Gastrocnemius medialis (tissue), 4 donors: ENCODE data around the gene JAG1. TPM values are rescaled to one million over a fixed set of nuclear protein-coding genes. Genes with fewer than 3 reads are reported as not detected.

Experiments used
- ATAC-seq, 2 donors: fragments of 150-250 bp; one replicate each; pipeline ENCODE4 v1.9.1; 2016
- DNase-seq, 2 donors: peaks; one replicate each; pipeline ENCODE4 v3.0.0-alpha.2; 2019
- H3K27ac ChIP-seq, 4 donors: fragments of 200-600 bp; sonication (generic); 1 replicate in 1 of 4; 2 replicates in 3 of 4; pipeline ENCODE4 v1.5.1; 2016 to 2018; ENCODE audit warnings: mild to moderate bottlenecking in 2 of 4, moderate library complexity in 1 of 4
- H3K27me3 ChIP-seq, 3 donors: fragments of 200-600 bp; sonication (generic) in 2 of 3; 1 replicate in 1 of 3; 2 replicates in 2 of 3; pipeline versions ENCODE4 v1.5.1 to v1.6.0; 2016 to 2019; ENCODE audit warnings: mild to moderate bottlenecking in 1 of 3, moderate library complexity in 1 of 3
- H3K36me3 ChIP-seq, 2 donors: fragments of 200-600 bp; sonication (generic) in 1 of 2; one replicate each; pipeline ENCODE4 v1.5.1; 2017 to 2018
- H3K4me1 ChIP-seq, 2 donors: fragments of 200-600 bp; sonication (generic) in 1 of 2; one replicate each; pipeline ENCODE4 v1.5.1; 2016 to 2017; ENCODE audit warnings: mild to moderate bottlenecking in 2 of 2
- H3K4me3 ChIP-seq, 4 donors: fragments of 200-600 bp; sonication (generic) in 3 of 4; 1 replicate in 1 of 4; 2 replicates in 3 of 4; pipeline ENCODE4 v1.5.1; 2016 to 2019; ENCODE audit warnings: mild to moderate bottlenecking in 2 of 4
- H3K9me3 ChIP-seq, 3 donors: fragments of 200-600 bp; sonication (generic) in 2 of 3; 1 replicate in 1 of 3; 2 replicates in 2 of 3; pipeline ENCODE4 v1.5.1; 2016 to 2019
- CTCF ChIP-seq, 5 experiments: fragments of 450-650 bp in 3 of 5; fragments of 200-600 bp in 2 of 5; sonication (generic) in 2 of 5; IDR thresholded peaks in 4 of 5; conservative IDR thresholded peaks in 1 of 5; 1 replicate in 4 of 5; 2 replicates in 1 of 5; pipeline ENCODE4 v1.5.1; 2016 to 2019; ENCODE audit warnings: antibody characterized with exemption in 5 of 5, mild to moderate bottlenecking in 3 of 5, moderate library complexity in 3 of 5
- POLR2A ChIP-seq, 2 donors: fragments of 450-650 bp; IDR thresholded peaks; one replicate each; pipeline ENCODE4 v1.6.1; 2017; ENCODE audit warnings: antibody characterized with exemption in 2 of 2, mild to moderate bottlenecking in 2 of 2, moderate library complexity in 2 of 2
- in situ Hi-C, 4 donors: fragments of 200-750 bp; cut with MboI; loops; one replicate each; pipeline versions ENCODE4 v1.15.0 to v1.8.0; 2017; ENCODE audit warnings: low sequenced_read_pairs in 4 of 4
- intact Hi-C: fragments of 100-400 bp; cut with DNase I; formaldehyde crosslinking; loops from one replicate; pipeline ENCODE4 v1.15.1; 2023; ENCODE audit warnings: low total_unique reads
- total RNA-seq, 4 donors: library from RNA; depleted of rRNA; stranded (reverse); fragments of >200 nt; gene quantifications; one replicate each; pipeline versions ENCODE4 v1.1.0 to v1.2.3, GENCODE V29; 2016

The JAG1 gene
- total RNA-seq, 4 donors from 2014 or later, result 10.3 to 19.6 (median 13.2) TPM

DNA sequence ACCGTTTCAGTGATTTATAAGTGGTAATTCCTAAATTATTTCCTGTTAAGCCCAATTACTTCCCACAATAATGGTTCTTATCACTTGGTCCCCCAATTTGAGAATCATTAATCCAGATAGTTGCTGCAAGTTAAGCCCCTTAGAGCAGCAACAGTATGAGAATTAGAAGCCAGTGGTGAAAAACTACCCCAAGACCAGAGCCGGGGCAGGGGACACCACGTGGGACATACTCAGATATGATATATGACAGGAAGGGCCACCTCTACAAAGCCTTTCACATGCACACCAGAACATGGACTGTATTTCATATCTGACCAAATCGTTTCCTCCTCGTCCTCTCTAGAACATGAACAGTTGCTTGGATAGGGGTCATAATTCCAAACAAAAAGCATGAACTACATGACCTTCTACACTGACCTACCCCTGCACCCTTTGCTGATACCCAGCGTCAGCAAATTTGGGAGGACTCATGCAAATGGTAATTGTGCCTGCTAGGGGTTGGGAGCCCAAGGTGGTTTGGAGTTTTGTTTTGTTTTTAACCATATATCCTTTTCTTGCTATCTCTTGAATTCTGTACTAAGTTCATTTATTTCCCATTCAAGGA, 3.9 kb downstream of the JAG1 start:
- DNase-seq (no peak), ATAC-seq (no peak)
- no peaks in the 10 kb centered on the region for H3K9me3 ChIP-seq
- peak overlapping the region; percentile 62 to 98 (median 82) for H3K4me3 ChIP-seq
- TF ChIP-seq CTCF (IDR thresholded peaks at IDR 0.05 in 4 of 5, conservative IDR thresholded peaks at IDR 0.05 in 1 of 5) (no peak), POLR2A (IDR thresholded peaks at IDR 0.05) (no peak)
- H3K4me1 ChIP-seq, result peaks cover 24 to 49% of the 10 kb centered on the region in 2 donors
- intact Hi-C loops, result loop anchor here (2.0 to 10.0 kb wide), 3 partner anchors 535 to 875 kb away; no protein-coding TSS in a partner anchor
- in situ Hi-C loops, result loop anchor here in 2 of 4 donors (10.0 to 25.0 kb wide), 3 partner anchors 535 to 1242 kb away; partner anchors contain the start of gene BTBD3 (in 1 of the 2)
- H3K27ac ChIP-seq, result peak overlapping the region; percentile 86 to 95 (median 88)
- H3K36me3 ChIP-seq, result no peaks in the 10 kb centered on the region
- no peaks in the 10 kb centered on the region for H3K27me3 ChIP-seq

- H3K27ac ChIP-seq, result peak overlapping the region in 1 of 4 donors; percentile 86
- H3K4me3 ChIP-seq, result peak overlapping the region in 2 of 4 donors; percentile 29 to 81
- H3K27me3 ChIP-seq, result no peaks in the 10 kb centered on the region
- peaks cover 34 to 52% of the 10 kb centered on the region in 2 donors for H3K4me1 ChIP-seq
- no peaks in the 10 kb centered on the region for H3K9me3 ChIP-seq
- no peak for TF ChIP-seq POLR2A (IDR thresholded peaks at IDR 0.05)
- no peak for TF ChIP-seq CTCF (IDR thresholded peaks at IDR 0.05 in 4 of 5, conservative IDR thresholded peaks at IDR 0.05 in 1 of 5)
- in situ Hi-C loops (loop anchor here in 1 of 4 donors (25.0 kb wide), 1 partner anchor 1243 kb away; the partner anchor contains the start of gene BTBD3), intact Hi-C loops (no loop called here)
- H3K36me3 ChIP-seq, result no peaks in the 10 kb centered on the region
- DNase-seq (no peak), ATAC-seq (no peak)
Measured at GRCh38 chr20:10668677-10669368, 5.0 kb downstream of the JAG1 start.

GRCh38 chr20:10667560-10668167, 6.1 kb downstream of the JAG1 start:
- Histone ChIP-seq H3K36me3 (peaks cover 0 to 5% of the 10 kb centered on the region in 2 donors), H3K4me1 (peaks cover 34 to 58% of the 10 kb centered on the region in 2 donors)

DNA sequence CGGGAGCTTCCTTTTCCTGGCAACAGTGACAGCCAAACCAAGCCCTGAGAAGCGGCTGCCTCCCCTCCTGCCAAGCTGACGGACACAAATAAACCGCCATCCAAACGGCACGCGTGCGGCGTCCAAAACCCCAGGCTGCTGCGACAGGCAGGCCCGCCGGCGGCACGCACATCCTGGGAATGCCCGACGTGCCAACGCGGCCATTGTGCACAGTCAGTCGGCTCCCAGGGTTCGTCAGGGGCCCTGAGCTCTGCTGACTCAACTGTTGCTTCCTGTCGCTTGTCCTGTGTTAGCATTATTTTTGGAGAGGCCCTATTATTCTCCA, 6.8 kb downstream of the JAG1 start:
- H3K27ac ChIP-seq, result peak overlapping the region; percentile 57 to 76 (median 62)
- intact Hi-C loops, result no loop called here
- no peak for ATAC-seq
- no peaks in the 10 kb centered on the region for H3K27me3 ChIP-seq
- TF ChIP-seq POLR2A (IDR thresholded peaks at IDR 0.05) (no peak), CTCF (IDR thresholded peaks at IDR 0.05 in 4 of 5, conservative IDR thresholded peaks at IDR 0.05 in 1 of 5) (no peak)
- H3K36me3 ChIP-seq, result peaks cover 0 to 5% of the 10 kb centered on the region in 2 donors
- H3K4me3 ChIP-seq, result peak overlapping the region; percentile 12 to 51 (median 24)
- H3K9me3 ChIP-seq, result no peaks in the 10 kb centered on the region
- peaks cover 34 to 65% of the 10 kb centered on the region in 2 donors for H3K4me1 ChIP-seq
- in situ Hi-C loops, result loop anchor here in 1 of 4 donors (25.0 kb wide), 1 partner anchor 1245 kb away; the partner anchor contains the start of gene BTBD3
- no peak for DNase-seq

More at GRCh38 chr20:10667560-10668167, 6.1 kb downstream of the JAG1 start:
- no peak for DNase-seq
- TF ChIP-seq CTCF (IDR thresholded peaks at IDR 0.05 in 4 of 5, conservative IDR thresholded peaks at IDR 0.05 in 1 of 5) (no peak), POLR2A (IDR thresholded peaks at IDR 0.05) (no peak)
- Histone ChIP-seq H3K27me3 (no peaks in the 10 kb centered on the region), H3K4me3 (peak overlapping the region; percentile 12 to 51 (median 24)), H3K27ac (peak overlapping the region; percentile 57 to 76 (median 62)), H3K9me3 (no peaks in the 10 kb centered on the region)
- ATAC-seq, result no peak
- in situ Hi-C loops, result loop anchor here in 1 of 4 donors (25.0 kb wide), 1 partner anchor 1245 kb away; the partner anchor contains the start of gene BTBD3
- intact Hi-C loops, result no loop called here
